ENCODE data around the gene LAD1. TPM values are rescaled to one million over a fixed set of nuclear protein-coding genes. Genes with fewer than 3 reads are reported as not detected.

The LAD1 gene
- total and polyA plus RNA-seq, 2 donors (not counting 1 experiment from before 2014, with no cell fraction given): 0.10 TPM; not detected in 1

DNA sequence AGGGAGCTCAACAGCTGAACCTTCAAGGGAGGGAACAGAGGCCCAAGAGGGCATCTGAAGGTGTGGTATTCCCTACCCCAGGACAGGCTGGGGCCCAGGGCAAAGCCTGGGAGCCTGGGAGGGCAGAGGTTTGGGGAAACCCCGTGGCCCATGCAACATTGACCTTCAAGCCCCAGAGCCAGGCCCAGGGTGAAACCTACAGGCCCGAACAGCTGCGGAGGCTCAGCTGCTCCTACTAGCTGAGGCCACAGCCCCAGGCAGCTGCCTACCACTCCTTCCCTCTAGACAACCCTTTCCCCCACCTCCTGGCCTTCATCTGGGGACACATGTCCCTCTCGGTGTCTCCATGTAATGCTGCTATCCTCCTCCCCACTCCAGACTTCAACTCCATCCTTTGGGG lies 3.2 kb downstream of the LAD1 start:
- intact Hi-C loops (cut with micrococcal nuclease): no loop called here
- Mint-ChIP-seq H3K4me3 (no peak overlapping the region), H3K9me3 (ENCODE audit: insufficient read depth) (no peaks in the 10 kb centered on the region), H3K27me3 (peaks cover 41% of the 10 kb centered on the region), H3K27ac (no peak overlapping the region), H3K4me1 (no peaks in the 10 kb centered on the region)
- DNase-seq: no peak
- no peaks in the 10 kb centered on the region for H3K9me3 ChIP-seq (ENCODE audit: control extremely low read depth in 1 of 3, control insufficient read depth in 2 of 3, insufficient read depth in 1 of 3, low read length in 2 of 3)
- H4K20me1 ChIP-seq (ENCODE audit: control insufficient read depth, insufficient read depth, low read length, poor library complexity, severe bottlenecking): no peaks in the 10 kb centered on the region
- 82% methylated on average over 4 of the region's 4 CpGs for WGBS (ENCODE audit: insufficient coverage)
- no peak overlapping the region for H2AFZ ChIP-seq (ENCODE audit: insufficient read depth, low read depth, low read length, poor library complexity, severe bottlenecking)
- H3K4me1 ChIP-seq (ENCODE audit: control insufficient read depth in 2 of 2, insufficient read depth in 2 of 2, low read length in 2 of 2): peaks cover 0 to 4% of the 10 kb centered on the region in 2 donors
- no peak overlapping the region for H3K9ac ChIP-seq (ENCODE audit: low read length)
- no peaks in the 10 kb centered on the region for H3K36me3 ChIP-seq (replicated peaks in 1 of 2; ENCODE audit: control extremely low read depth in 1 of 2, control insufficient read depth in 1 of 2, extremely low read depth in 1 of 2, insufficient read depth in 2 of 2, low read length in 1 of 2)
- ChIA-PET POLR2A (no interaction called here), CTCF (interaction anchor here (2.0 kb wide), 1 partner anchor 10 kb away, joined by 4 read pairs; no protein-coding TSS in a partner anchor)
- TF ChIP-seq EZH2 (IDR thresholded peaks at IDR 0.05; ENCODE audit: borderline replicate concordance, insufficient read depth, low read depth, low read length, poor library complexity, severe bottlenecking): no peak
- ATAC-seq (ENCODE audit: low read depth): no peak
- H3K4me3 ChIP-seq (ENCODE audit: control extremely low read depth in 1 of 5, extremely low read depth in 1 of 5, insufficient read depth in 1 of 5, low read depth in 2 of 5, low read length in 4 of 5): no peak overlapping the region
- H3K27me3 ChIP-seq (replicated peaks in 1 of 4; ENCODE audit: control extremely low read depth in 1 of 4, control insufficient read depth in 3 of 4, insufficient read depth in 4 of 4, low read length in 3 of 4): peaks cover 0 to 32% (median 10%) of the 10 kb centered on the region in 4 experiments
- no peak overlapping the region for H3K4me2 ChIP-seq (replicated peaks; ENCODE audit: low read depth, low read length, poor library complexity, severe bottlenecking)
- H3K27ac ChIP-seq (ENCODE audit: low read length in 2 of 2): no peak overlapping the region
- no peaks in the 10 kb centered on the region for H3K79me2 ChIP-seq (ENCODE audit: control insufficient read depth, insufficient read depth, low read length)

DNA sequence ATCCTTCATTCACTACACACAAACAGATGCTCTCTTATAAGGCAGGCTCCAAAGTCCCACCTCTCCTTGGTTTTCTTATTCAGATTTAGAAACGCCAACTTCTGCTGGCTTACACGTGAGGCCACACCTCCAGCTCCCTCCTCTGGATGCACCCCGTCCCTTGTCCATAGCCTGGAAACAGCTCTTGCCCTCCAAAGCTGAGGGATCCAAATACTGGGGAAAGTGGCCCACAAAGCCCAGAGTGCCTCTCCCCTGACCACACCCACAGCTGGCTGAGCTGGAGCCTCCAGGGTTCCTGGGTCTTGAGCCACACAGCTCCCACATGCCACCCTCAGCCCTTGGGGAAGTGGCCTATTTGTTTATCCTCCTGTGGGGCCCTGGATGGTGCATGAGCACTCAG lies 4.5 kb downstream of the LAD1 start:
- H3K4me3 Mint-ChIP-seq: no peak overlapping the region
- no peak for ATAC-seq (ENCODE audit: low read depth)
- no peaks in the 10 kb centered on the region for H3K9me3 Mint-ChIP-seq (ENCODE audit: insufficient read depth)
- ChIA-PET POLR2A (no interaction called here), CTCF (interaction anchor here (2.0 kb wide), 1 partner anchor 11 kb away, joined by 4 read pairs; no protein-coding TSS in a partner anchor)
- Histone ChIP-seq H3K27me3 (replicated peaks in 1 of 4; ENCODE audit: control extremely low read depth in 1 of 4, control insufficient read depth in 3 of 4, insufficient read depth in 4 of 4, low read length in 3 of 4) (peaks cover 0 to 21% (median 6%) of the 10 kb centered on the region in 4 experiments), H3K4me3 (ENCODE audit: control extremely low read depth in 1 of 5, extremely low read depth in 1 of 5, insufficient read depth in 1 of 5, low read depth in 2 of 5, low read length in 4 of 5) (no peak overlapping the region), H3K4me2 (replicated peaks; ENCODE audit: low read depth, low read length, poor library complexity, severe bottlenecking) (no peak overlapping the region), H2AFZ (ENCODE audit: insufficient read depth, low read depth, low read length, poor library complexity, severe bottlenecking) (no peak overlapping the region), H3K9me3 (ENCODE audit: control extremely low read depth in 1 of 3, control insufficient read depth in 2 of 3, insufficient read depth in 1 of 3, low read length in 2 of 3) (no peaks in the 10 kb centered on the region), H3K36me3 (replicated peaks in 1 of 2; ENCODE audit: control extremely low read depth in 1 of 2, control insufficient read depth in 1 of 2, extremely low read depth in 1 of 2, insufficient read depth in 2 of 2, low read length in 1 of 2) (no peaks in the 10 kb centered on the region), H3K4me1 (ENCODE audit: control insufficient read depth in 2 of 2, insufficient read depth in 2 of 2, low read length in 2 of 2) (peaks cover 0 to 4% of the 10 kb centered on the region in 2 donors), H4K20me1 (ENCODE audit: control insufficient read depth, insufficient read depth, low read length, poor library complexity, severe bottlenecking) (no peaks in the 10 kb centered on the region), H3K27ac (ENCODE audit: low read length in 2 of 2) (no peak overlapping the region), H3K9ac (ENCODE audit: low read length) (no peak overlapping the region), H3K79me2 (ENCODE audit: control insufficient read depth, insufficient read depth, low read length) (no peaks in the 10 kb centered on the region)
- peaks cover 41% of the 10 kb centered on the region for H3K27me3 Mint-ChIP-seq
- no peak overlapping the region for H3K27ac Mint-ChIP-seq
- no peaks in the 10 kb centered on the region for H3K4me1 Mint-ChIP-seq
- no peak for DNase-seq
- 92% methylated on average over 3 of the region's 3 CpGs for WGBS (ENCODE audit: insufficient coverage)
- intact Hi-C loops (cut with micrococcal nuclease): no loop called here
- TF ChIP-seq, protein P1, sequence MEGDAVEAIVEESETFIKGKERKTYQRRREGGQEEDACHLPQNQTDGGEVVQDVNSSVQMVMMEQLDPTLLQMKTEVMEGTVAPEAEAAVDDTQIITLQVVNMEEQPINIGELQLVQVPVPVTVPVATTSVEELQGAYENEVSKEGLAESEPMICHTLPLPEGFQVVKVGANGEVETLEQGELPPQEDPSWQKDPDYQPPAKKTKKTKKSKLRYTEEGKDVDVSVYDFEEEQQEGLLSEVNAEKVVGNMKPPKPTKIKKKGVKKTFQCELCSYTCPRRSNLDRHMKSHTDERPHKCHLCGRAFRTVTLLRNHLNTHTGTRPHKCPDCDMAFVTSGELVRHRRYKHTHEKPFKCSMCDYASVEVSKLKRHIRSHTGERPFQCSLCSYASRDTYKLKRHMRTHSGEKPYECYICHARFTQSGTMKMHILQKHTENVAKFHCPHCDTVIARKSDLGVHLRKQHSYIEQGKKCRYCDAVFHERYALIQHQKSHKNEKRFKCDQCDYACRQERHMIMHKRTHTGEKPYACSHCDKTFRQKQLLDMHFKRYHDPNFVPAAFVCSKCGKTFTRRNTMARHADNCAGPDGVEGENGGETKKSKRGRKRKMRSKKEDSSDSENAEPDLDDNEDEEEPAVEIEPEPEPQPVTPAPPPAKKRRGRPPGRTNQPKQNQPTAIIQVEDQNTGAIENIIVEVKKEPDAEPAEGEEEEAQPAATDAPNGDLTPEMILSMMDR (IDR thresholded peaks at IDR 0.05): no peak
- TF ChIP-seq EZH2 (IDR thresholded peaks at IDR 0.05; ENCODE audit: borderline replicate concordance, insufficient read depth, low read depth, low read length, poor library complexity, severe bottlenecking): no peak

Data from B cell (primary cell).